ENCODE data around the gene PLEKHA7. TPM values are rescaled to one million over a fixed set of nuclear protein-coding genes. Genes with fewer than 3 reads are reported as not detected.

The PLEKHA7 gene
- total and polyA plus RNA-seq, 2 of the 13 experiments (the other 11 are each of a cell fraction or from before 2014, with no cell fraction given), result 17.5 to 18.7 TPM

DNA sequence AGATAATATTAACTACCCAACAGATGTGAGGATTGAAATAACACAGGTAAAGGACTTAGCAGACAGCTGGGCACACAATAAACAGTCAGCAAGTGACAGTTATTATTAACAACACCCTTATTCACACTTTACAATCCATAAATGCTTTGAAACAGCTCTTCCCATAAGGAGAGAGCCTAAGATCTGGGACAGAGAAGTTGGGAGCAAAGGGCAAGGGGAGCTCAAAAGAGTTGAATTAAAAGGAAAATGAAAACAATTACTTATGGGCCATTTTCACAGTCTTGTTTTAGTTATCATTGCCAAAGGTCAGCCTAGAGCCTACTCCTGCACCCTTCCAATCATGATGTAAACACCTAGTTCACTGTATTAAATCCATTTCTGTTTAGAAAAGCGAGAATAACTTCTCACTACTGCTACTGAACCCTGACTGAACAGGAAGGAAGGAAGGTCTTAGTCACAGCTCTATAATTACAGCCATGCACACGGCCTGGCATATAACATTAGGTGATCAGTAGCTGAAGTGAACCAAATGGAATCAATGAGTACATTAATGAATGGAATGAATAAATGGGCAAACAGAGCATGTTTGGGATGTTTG lies 111.3 kb downstream of the PLEKHA7 start:
- H3K27ac ChIP-seq (ENCODE audit: extremely low read length, insufficient read depth, low read length), result no peak overlapping the region
- H3K79me2 ChIP-seq (ENCODE audit: insufficient read depth, low read length), result peaks cover 2% of the 10 kb centered on the region
- H3K4me1 ChIP-seq (ENCODE audit: insufficient read depth, low read length), result peaks cover 10% of the 10 kb centered on the region

More for the DNA sequence above, 111.3 kb downstream of the PLEKHA7 start:
- in situ Hi-C loops (cut with HindIII; ENCODE audit: extremely low pct_ligation_motif_present, low pct_unique_long_range_greater_than_20kb) (no loop called here), intact Hi-C loops (cut with micrococcal nuclease; ENCODE audit: unreplicated experiment) (no loop called here)
- no peaks in the 10 kb centered on the region for H3K9me3 ChIP-seq (ENCODE audit: low read length)
- H3K9ac ChIP-seq (ENCODE audit: insufficient read depth, low read depth, low read length), result no peak overlapping the region
- CTCF ChIA-PET (ENCODE audit: low intra/inter-chr PET ratio, low total read pairs), result no interaction called here
- BruUV-seq (replicated peaks), result no TSS peak
- H3K4me3 ChIP-seq (replicated peaks in 1 of 3; ENCODE audit: insufficient read depth in 1 of 3, low read depth in 2 of 3, low read length in 3 of 3), result no peak overlapping the region
- ATAC-seq (no peak), FAIRE-seq (no peak), DNase-seq (ENCODE audit: low spot score) (no peak)
- H3K27me3 ChIP-seq (ENCODE audit: control insufficient read depth in 1 of 2, insufficient read depth in 2 of 2, low read length in 2 of 2), result no peaks in the 10 kb centered on the region
- H4K20me1 ChIP-seq (ENCODE audit: insufficient read depth, low read length), result peaks cover 5% of the 10 kb centered on the region; the same call in 1 of the 2 replicates
- TF ChIP-seq ZFAT (CRISPR knock-in tag; conservative IDR thresholded peaks at IDR 0.05), result no peak
- no peak for TF ChIP-seq E2F5 (CRISPR knock-in tag; conservative IDR thresholded peaks at IDR 0.05)
- TF ChIP-seq ZNF20 (CRISPR knock-in tag; IDR thresholded peaks at IDR 0.05), result no peak
- no peak for TF ChIP-seq ZSCAN29 (CRISPR knock-in tag; conservative IDR thresholded peaks at IDR 0.05)
- TF ChIP-seq MLXIP (CRISPR knock-in tag; IDR thresholded peaks at IDR 0.05; ENCODE audit: borderline replicate concordance), result no peak
- no peak for TF ChIP-seq NFATC3 (CRISPR knock-in tag; IDR thresholded peaks at IDR 0.05)
- TF ChIP-seq HNRNPUL1 (IDR thresholded peaks at IDR 0.05; ENCODE audit: low read depth, low read length), result no peak
- TF ChIP-seq, protein P1, sequence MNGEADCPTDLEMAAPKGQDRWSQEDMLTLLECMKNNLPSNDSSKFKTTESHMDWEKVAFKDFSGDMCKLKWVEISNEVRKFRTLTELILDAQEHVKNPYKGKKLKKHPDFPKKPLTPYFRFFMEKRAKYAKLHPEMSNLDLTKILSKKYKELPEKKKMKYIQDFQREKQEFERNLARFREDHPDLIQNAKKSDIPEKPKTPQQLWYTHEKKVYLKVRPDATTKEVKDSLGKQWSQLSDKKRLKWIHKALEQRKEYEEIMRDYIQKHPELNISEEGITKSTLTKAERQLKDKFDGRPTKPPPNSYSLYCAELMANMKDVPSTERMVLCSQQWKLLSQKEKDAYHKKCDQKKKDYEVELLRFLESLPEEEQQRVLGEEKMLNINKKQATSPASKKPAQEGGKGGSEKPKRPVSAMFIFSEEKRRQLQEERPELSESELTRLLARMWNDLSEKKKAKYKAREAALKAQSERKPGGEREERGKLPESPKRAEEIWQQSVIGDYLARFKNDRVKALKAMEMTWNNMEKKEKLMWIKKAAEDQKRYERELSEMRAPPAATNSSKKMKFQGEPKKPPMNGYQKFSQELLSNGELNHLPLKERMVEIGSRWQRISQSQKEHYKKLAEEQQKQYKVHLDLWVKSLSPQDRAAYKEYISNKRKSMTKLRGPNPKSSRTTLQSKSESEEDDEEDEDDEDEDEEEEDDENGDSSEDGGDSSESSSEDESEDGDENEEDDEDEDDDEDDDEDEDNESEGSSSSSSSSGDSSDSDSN (CRISPR knock-in tag; IDR thresholded peaks at IDR 0.05), result no peak
- TF ChIP-seq ZNF12 (CRISPR knock-in tag; IDR thresholded peaks at IDR 0.05), result no peak
- no peak for TF ChIP-seq ZNF883 (CRISPR knock-in tag; IDR thresholded peaks at IDR 0.05; ENCODE audit: not compliant biosample characterization)
- no peak for TF ChIP-seq ZNF652 (CRISPR knock-in tag; IDR thresholded peaks at IDR 0.05; ENCODE audit: borderline replicate concordance, low read depth)
- TF ChIP-seq REST (IDR thresholded peaks at IDR 0.05; ENCODE audit: borderline replicate concordance in 1 of 2, low read depth in 1 of 2, low read length in 2 of 2), result no peak
- H3K4me2 ChIP-seq (ENCODE audit: low read depth, low read length), result no peak overlapping the region
- 95% methylated on average over 2 of the region's 2 CpGs for WGBS (ENCODE audit: low lambda C conversion rate)
- POLR2A ChIA-PET, result no interaction called here
- H2AFZ ChIP-seq (ENCODE audit: low read length), result no peak overlapping the region
- H3K36me3 ChIP-seq (replicated peaks in 1 of 2; ENCODE audit: control insufficient read depth in 1 of 2, insufficient read depth in 2 of 2, low read length in 2 of 2), result no peaks in the 10 kb centered on the region
